ENCODE results near the gene CLECL1. TPM values are rescaled to one million over a fixed set of nuclear protein-coding genes. Genes with fewer than 3 reads are reported as not detected.
"Not testable (repeated sequence)": the region's sequence is repeated elsewhere in the genome, so short reads cannot be mapped to it uniquely, and the experiment has no call there.

CLECL1 gene
- total RNA-seq, 1 experiment from 2014 or later: not detected

DNA sequence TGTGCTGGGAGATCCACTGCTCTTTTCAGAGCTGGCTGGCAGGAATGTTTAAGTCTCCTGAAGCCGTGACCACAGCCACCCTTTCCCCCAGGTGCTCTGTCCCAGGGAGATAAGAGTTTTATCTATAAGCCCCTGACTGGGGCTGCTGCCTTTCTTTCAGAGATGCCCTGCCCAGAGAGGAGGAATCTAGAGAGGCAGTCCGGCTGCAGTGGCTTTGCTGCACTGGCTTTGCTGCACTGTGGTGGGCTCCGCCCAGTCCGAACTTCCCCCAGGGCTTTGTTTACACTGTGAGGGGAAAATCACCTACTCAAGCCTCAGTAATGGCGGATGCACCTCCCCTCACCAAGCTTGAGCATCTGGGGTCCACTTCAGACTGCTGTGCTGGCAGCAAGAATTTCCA, 47.5 kb downstream of the CLECL1 start:
- not testable (repeated sequence) for H3K27ac ChIP-seq; DNase-seq (ENCODE audit: low read depth in 1 of 2, low spot score in 2 of 2); H3K4me1 ChIP-seq (replicated peaks); H3K9me3 ChIP-seq (replicated peaks); H3K27me3 ChIP-seq (replicated peaks); H3K4me3 ChIP-seq
- peaks cover 68% of the 10 kb centered on the region for H3K36me3 ChIP-seq

DNA sequence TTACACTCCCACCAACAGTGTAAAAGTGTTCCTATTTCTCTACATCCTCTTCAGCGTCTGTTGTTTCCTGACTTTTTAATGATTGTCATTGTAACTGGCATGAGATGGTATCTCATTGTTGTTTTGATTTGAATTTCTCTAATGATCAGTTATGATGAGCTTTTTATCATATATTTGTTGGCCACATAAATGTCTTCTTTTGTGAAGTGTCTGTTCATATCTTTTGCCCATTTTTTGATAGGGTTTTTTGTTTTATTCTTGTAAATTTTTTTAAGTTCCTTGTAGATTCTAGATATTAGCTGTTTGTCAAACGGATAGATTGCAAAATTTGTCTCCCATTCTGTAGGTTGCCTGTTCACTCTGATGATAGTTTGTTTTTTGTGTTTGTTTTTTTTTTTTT, 49.9 kb downstream of the CLECL1 start:
- H3K4me1 ChIP-seq (replicated peaks); H3K27ac ChIP-seq; H3K27me3 ChIP-seq (replicated peaks); H3K4me3 ChIP-seq; DNase-seq (ENCODE audit: low read depth in 1 of 2, low spot score in 2 of 2); H3K9me3 ChIP-seq (replicated peaks): not testable (repeated sequence)
- H3K36me3 ChIP-seq: peaks cover 55% of the 10 kb centered on the region

DNA sequence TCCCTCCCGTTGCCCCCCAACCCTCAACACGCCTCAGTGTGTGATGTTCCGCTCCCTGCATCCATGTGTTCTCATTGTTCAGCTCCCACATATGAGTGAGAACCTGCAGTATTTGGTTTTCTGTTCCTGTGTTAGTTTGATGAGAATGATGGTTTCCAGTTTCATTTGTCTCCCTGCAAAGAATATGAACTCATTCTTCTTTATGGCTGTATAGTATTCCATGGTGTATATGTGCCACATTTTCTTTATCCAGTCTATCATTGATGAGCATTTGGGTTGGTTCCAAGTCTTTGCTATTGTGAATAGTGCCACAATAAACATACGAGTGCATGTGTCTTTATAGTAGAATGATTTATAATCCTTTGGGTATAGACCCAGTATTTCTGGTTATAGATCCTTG, 50.4 kb downstream of the CLECL1 start:
- not testable (repeated sequence) for H3K4me1 ChIP-seq (replicated peaks); H3K27ac ChIP-seq; H3K4me3 ChIP-seq; DNase-seq (ENCODE audit: low read depth in 1 of 2, low spot score in 2 of 2); H3K27me3 ChIP-seq (replicated peaks); H3K9me3 ChIP-seq (replicated peaks)
- H3K36me3 ChIP-seq: peaks cover 54% of the 10 kb centered on the region

DNA sequence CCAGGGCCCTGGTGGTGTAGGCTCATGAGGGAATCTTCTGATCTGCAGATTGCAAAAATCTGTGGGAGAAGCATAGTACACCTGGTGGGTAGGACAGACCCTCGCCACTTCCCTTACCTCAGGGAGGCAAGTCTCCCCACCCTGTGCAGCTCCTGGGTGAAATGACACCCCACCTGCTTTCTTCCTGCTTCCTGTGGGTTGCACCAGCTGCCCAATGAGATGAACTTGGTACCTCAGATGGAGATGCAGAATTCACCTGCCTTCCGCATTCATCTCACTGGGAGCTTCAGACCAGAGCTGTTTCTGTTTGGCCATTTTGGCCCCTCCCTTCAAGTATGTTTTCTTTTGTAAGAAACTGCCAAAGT, 58.7 kb downstream of the CLECL1 start:
- Histone ChIP-seq H3K9me3 (replicated peaks) (no peaks in the 10 kb centered on the region), H3K4me1 (replicated peaks) (peaks cover 25% of the 10 kb centered on the region), H3K27ac (no peak overlapping the region), H3K36me3 (0 out of 2 replicates have a peak, but pooled peaks cover 8% of the 10 kb centered on the region), H3K4me3 (no peak overlapping the region), H3K27me3 (replicated peaks) (no peaks in the 10 kb centered on the region)
- no peak for DNase-seq (ENCODE audit: low read depth in 1 of 2, low spot score in 2 of 2)

DNA sequence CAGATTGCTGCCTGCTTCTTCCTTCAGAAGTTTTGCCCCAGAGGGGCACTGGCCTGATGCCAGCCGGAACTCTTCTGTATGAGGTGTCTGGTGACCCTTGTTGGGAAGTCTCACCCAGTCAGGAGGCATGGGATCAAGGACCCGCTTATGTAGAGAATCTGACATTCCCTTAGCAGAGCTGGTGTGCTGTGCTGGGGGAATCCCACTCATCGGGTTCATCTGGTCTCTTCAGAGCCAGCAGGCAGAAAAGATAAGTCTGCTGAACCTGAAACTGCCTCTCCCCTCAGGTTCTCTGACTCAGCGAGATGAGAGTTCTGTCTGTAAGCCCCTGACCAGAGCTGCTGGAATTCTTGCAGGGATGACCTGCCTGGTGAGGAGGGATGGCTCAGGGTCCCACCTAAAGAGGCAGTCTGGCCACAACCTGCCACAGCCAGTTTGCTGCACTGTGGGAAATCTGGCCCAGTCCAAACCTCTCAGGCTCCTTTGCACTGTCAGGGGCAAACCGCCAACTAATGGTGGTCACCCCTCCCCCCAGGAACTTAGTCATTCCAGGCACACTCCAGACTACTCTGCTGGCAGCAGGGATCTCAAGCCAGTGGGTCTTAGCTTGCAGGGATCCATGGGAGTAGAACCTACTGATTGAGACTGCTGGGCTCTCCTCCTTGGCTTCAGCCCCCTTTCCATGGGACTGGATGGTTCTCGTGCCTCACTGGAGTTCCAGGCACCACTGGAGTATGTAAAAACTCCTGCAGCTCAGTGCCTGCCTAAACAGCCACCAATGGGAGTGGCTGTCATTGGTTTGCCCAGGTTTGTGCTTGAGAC, 59.3 kb downstream of the CLECL1 start:
- Histone ChIP-seq H3K4me1 (replicated peaks) (peaks cover 25% of the 10 kb centered on the region), H3K27ac (peak overlapping the region; percentile 58), H3K27me3 (replicated peaks) (no peaks in the 10 kb centered on the region), H3K9me3 (replicated peaks) (no peaks in the 10 kb centered on the region), H3K36me3 (0 out of 2 replicates have a peak, but pooled peaks cover 8% of the 10 kb centered on the region), H3K4me3 (no peak overlapping the region)
- DNase-seq (ENCODE audit: low read depth in 1 of 2, low spot score in 2 of 2): peak; percentile 90

Other genes with a start within 250 kb of the CLECL1 start
- not detected in 2 replicates for gene KLRB1, start 125.2 kb downstream of the CLECL1 start, total RNA-seq (2014; rRNA removed; shearing (Covaris generic))
- 3.4 and 6.9 TPM in 2 replicates for gene CLEC2D, start 63.4 kb downstream of the CLECL1 start, total RNA-seq (2014; rRNA removed; shearing (Covaris generic))
- gene CD69, start 27.8 kb upstream of the CLECL1 start, total RNA-seq (2014; rRNA removed; shearing (Covaris generic)): 0.13 and 0.25 TPM in 2 replicates
- not detected in 2 replicates for gene KLRF1, start 94.4 kb upstream of the CLECL1 start, total RNA-seq (2014; rRNA removed; shearing (Covaris generic))
- gene CLEC2B, start 136.3 kb upstream of the CLECL1 start, total RNA-seq (2014; rRNA removed; shearing (Covaris generic)): 70.8 and 96.8 TPM in 2 replicates
- not detected in 2 replicates for gene KLRF2, start 148.4 kb upstream of the CLECL1 start, total RNA-seq (2014; rRNA removed; shearing (Covaris generic))
- not detected in 2 replicates for gene CLEC2A, start 199.3 kb upstream of the CLECL1 start, total RNA-seq (2014; rRNA removed; shearing (Covaris generic))
- not detected in 2 replicates for gene CLEC12A, start 238.3 kb upstream of the CLECL1 start, total RNA-seq (2014; rRNA removed; shearing (Covaris generic))

Measured in SJSA1 (cell line).